ENCODE measurements around the gene GLRA2. TPM values are rescaled to one million over a fixed set of nuclear protein-coding genes. Genes with fewer than 3 reads are reported as not detected.

GLRA2 gene
- total and polyA plus RNA-seq, 2 experiments from 2014 or later = 0.22 TPM; not detected in 1

DNA sequence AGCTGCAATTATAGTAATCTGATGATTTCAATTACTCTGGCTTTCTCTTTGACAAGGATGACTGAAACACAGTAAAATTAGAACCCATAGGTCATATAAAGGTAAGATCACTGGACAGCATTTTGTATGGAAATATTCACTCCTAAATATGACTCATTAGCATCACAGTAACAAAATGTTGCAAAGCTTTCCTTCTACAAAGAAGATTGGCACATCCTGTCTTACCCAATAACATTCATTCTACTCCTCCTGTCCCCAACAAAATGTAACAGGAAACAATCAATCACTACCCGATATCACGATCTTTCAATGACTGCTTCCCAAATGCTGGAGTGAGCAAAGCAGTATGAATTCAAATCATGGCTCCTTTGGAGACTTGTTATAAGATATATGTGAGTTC lies 248.2 kb downstream of the GLRA2 start:
- Histone ChIP-seq H3K27me3 (replicated peaks; ENCODE audit: insufficient read depth) (no peaks in the 10 kb centered on the region), H3K79me2 (ENCODE audit: insufficient read depth) (no peaks in the 10 kb centered on the region), H3K9ac (no peak overlapping the region), H3K4me2 (ENCODE audit: unreplicated experiment) (peak overlapping the region; percentile 53), H3K9me3 (ENCODE audit: low read depth) (no peaks in the 10 kb centered on the region), H3K27ac (no peak overlapping the region), H3K4me1 (ENCODE audit: insufficient read depth) (peaks cover 23% of the 10 kb centered on the region), H3K9me2 (ENCODE audit: insufficient read depth) (no peaks in the 10 kb centered on the region), H3K4me3 (no peak overlapping the region), H2AFZ (no peak overlapping the region), H4K20me1 (ENCODE audit: insufficient read depth) (no peaks in the 10 kb centered on the region), H3K36me3 (ENCODE audit: low read depth) (no peaks in the 10 kb centered on the region), H3F3A (ENCODE audit: insufficient read depth) (peaks cover 13% of the 10 kb centered on the region; the same call in 1 of the 2 replicates)
- WGBS, 2 experiments (ENCODE audit: low coverage in 1 of 2, low lambda C conversion rate in 2 of 2, missing lambda C conversion rate in 2 of 2) = 0% methylated on average over 2 of the region's 2 CpGs
- DNase-seq = peak; percentile 57
- in situ Hi-C loops (cut with MboI) = no loop called here
- TF ChIP-seq EZH2 (IDR thresholded peaks at IDR 0.05; ENCODE audit: insufficient read depth, poor library complexity, severe bottlenecking) = no peak
- TF ChIP-seq EZH2phosphoT487 (IDR thresholded peaks at IDR 0.05; ENCODE audit: insufficient read depth, low read depth) = no peak

DNA sequence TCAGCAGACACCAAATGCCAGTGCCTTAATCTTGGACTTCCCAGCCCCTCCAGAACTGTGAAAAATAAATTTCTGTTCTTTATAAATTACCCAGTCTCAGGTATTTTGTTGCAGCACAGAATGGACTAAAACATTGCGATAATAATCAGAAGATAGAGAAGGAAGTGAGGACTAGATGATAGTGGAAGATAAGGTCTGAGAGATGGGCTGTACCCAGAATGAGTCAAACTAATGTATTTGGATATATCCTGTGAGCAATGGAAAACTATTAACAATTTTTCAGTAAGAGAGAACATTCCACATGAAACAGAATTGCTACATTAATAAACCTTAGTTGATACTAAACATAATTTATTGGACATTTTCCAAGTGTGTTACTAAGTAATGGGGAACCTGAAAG lies 250.2 kb downstream of the GLRA2 start:
- H3K9me3 ChIP-seq (ENCODE audit: low read depth) = no peaks in the 10 kb centered on the region
- no peak overlapping the region for H3K4me2 ChIP-seq (ENCODE audit: unreplicated experiment)
- peaks cover 23% of the 10 kb centered on the region for H3K4me1 ChIP-seq (ENCODE audit: insufficient read depth)
- TF ChIP-seq EZH2 (IDR thresholded peaks at IDR 0.05; ENCODE audit: insufficient read depth, poor library complexity, severe bottlenecking) (no peak), EZH2phosphoT487 (IDR thresholded peaks at IDR 0.05; ENCODE audit: insufficient read depth, low read depth) (no peak)
- H3K4me3 ChIP-seq = no peak overlapping the region
- H4K20me1 ChIP-seq (ENCODE audit: insufficient read depth) = no peaks in the 10 kb centered on the region
- H3K9ac ChIP-seq = no peak overlapping the region
- H2AFZ ChIP-seq = no peak overlapping the region
- 53 to 75% methylated on average over 1 of the region's 1 CpG for WGBS, 2 experiments (ENCODE audit: low coverage in 1 of 2, low lambda C conversion rate in 2 of 2, missing lambda C conversion rate in 2 of 2)
- H3K27me3 ChIP-seq (replicated peaks; ENCODE audit: insufficient read depth) = no peaks in the 10 kb centered on the region
- H3K9me2 ChIP-seq (ENCODE audit: insufficient read depth) = no peaks in the 10 kb centered on the region
- in situ Hi-C loops (cut with MboI) = no loop called here
- H3K36me3 ChIP-seq (ENCODE audit: low read depth) = no peaks in the 10 kb centered on the region
- no peak for DNase-seq
- H3K27ac ChIP-seq = no peak overlapping the region
- H3K79me2 ChIP-seq (ENCODE audit: insufficient read depth) = no peaks in the 10 kb centered on the region
- peaks cover 13% of the 10 kb centered on the region; the same call in 1 of the 2 replicates for H3F3A ChIP-seq (ENCODE audit: insufficient read depth)
